Measurements from ENCODE around the gene MED31. TPM values are rescaled to one million over a fixed set of nuclear protein-coding genes. Genes with fewer than 3 reads are reported as not detected.

Gene MED31
- total and polyA plus RNA-seq, 2 of the 13 experiments (the other 11 are each of a cell fraction or from before 2014, with no cell fraction given) = 19.0 to 20.9 TPM

DNA sequence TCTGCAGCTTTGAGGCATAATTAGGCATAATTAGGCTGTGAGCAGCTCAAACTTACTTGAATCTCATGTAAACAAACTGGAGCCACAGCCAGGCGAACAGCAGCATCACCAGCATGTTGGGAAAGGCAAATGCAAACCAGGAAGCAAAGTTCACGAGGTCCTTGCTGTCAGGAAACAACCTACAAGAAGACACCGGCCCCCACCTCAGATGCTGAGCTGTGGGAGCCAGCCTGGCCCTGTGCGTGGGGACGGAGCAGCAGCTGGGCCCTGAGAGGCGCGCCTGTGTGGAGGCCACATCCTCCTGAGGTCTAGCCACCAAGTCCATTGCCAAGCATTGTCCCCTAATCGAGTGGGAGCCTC, 49.5 kb upstream of the MED31 start (continued):
- TF ChIP-seq ZNF775 (CRISPR knock-in tag; IDR thresholded peaks at IDR 0.05; ENCODE audit: borderline replicate concordance) (no peak), ISX (CRISPR knock-in tag; conservative IDR thresholded peaks at IDR 0.05) (no peak), CBFB (CRISPR knock-in tag; IDR thresholded peaks at IDR 0.05) (no peak), SP1 (IDR thresholded peaks at IDR 0.05) (no peak), SP1 (CRISPR knock-in tag; IDR thresholded peaks at IDR 0.05) (no peak), CREB3 (CRISPR knock-in tag; IDR thresholded peaks at IDR 0.05) (no peak), FOXC1 (CRISPR knock-in tag; IDR thresholded peaks at IDR 0.05; ENCODE audit: borderline replicate concordance) (no peak), BRD4 (CRISPR knock-in tag; IDR thresholded peaks at IDR 0.05) (peak; percentile 5; the same call in 1 of the 2 replicates), ZNF496 (CRISPR knock-in tag; IDR thresholded peaks at IDR 0.05; ENCODE audit: insufficient replicate concordance) (no peak), TFE3 (CRISPR knock-in tag; IDR thresholded peaks at IDR 0.05) (peak; percentile 19), PREB (CRISPR knock-in tag; IDR thresholded peaks at IDR 0.05) (no peak), FOXM1 (CRISPR knock-in tag; IDR thresholded peaks at IDR 0.05) (no peak), ZNF841 (CRISPR knock-in tag; IDR thresholded peaks at IDR 0.05; ENCODE audit: borderline replicate concordance) (no peak), HNF4A (CRISPR knock-in tag; IDR thresholded peaks at IDR 0.05) (peak; percentile 61; the same call in 1 of the 2 replicates), ZNF512 (CRISPR knock-in tag; IDR thresholded peaks at IDR 0.05) (no peak), DNMT1 (CRISPR knock-in tag; IDR thresholded peaks at IDR 0.05) (no peak), SP2 (CRISPR knock-in tag; IDR thresholded peaks at IDR 0.05) (no peak), SMARCC2 (IDR thresholded peaks at IDR 0.05) (no peak)
- TF ChIP-seq, protein P1, sequence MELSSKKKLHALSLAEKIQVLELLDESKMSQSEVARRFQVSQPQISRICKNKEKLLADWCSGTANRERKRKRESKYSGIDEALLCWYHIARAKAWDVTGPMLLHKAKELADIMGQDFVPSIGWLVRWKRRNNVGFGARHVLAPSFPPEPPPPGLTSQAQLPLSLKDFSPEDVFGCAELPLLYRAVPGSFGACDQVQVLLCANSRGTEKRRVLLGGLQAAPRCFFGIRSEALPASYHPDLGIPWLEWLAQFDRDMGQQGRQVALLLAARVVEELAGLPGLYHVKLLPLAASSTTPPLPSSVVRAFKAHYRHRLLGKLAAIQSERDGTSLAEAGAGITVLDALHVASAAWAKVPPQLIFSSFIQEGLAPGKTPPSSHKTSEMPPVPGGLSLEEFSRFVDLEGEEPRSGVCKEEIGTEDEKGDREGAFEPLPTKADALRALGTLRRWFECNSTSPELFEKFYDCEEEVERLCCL (CRISPR knock-in tag; IDR thresholded peaks at IDR 0.05; ENCODE audit: borderline replicate concordance) = no peak
- TF ChIP-seq, protein P2, sequence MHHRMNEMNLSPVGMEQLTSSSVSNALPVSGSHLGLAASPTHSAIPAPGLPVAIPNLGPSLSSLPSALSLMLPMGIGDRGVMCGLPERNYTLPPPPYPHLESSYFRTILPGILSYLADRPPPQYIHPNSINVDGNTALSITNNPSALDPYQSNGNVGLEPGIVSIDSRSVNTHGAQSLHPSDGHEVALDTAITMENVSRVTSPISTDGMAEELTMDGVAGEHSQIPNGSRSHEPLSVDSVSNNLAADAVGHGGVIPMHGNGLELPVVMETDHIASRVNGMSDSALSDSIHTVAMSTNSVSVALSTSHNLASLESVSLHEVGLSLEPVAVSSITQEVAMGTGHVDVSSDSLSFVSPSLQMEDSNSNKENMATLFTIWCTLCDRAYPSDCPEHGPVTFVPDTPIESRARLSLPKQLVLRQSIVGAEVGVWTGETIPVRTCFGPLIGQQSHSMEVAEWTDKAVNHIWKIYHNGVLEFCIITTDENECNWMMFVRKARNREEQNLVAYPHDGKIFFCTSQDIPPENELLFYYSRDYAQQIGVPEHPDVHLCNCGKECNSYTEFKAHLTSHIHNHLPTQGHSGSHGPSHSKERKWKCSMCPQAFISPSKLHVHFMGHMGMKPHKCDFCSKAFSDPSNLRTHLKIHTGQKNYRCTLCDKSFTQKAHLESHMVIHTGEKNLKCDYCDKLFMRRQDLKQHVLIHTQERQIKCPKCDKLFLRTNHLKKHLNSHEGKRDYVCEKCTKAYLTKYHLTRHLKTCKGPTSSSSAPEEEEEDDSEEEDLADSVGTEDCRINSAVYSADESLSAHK (CRISPR knock-in tag; IDR thresholded peaks at IDR 0.05; ENCODE audit: borderline replicate concordance) = no peak
- TF ChIP-seq, protein P3, sequence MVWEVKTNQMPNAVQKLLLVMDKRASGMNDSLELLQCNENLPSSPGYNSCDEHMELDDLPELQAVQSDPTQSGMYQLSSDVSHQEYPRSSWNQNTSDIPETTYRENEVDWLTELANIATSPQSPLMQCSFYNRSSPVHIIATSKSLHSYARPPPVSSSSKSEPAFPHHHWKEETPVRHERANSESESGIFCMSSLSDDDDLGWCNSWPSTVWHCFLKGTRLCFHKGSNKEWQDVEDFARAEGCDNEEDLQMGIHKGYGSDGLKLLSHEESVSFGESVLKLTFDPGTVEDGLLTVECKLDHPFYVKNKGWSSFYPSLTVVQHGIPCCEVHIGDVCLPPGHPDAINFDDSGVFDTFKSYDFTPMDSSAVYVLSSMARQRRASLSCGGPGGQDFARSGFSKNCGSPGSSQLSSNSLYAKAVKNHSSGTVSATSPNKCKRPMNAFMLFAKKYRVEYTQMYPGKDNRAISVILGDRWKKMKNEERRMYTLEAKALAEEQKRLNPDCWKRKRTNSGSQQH (CRISPR knock-in tag; IDR thresholded peaks at IDR 0.05; ENCODE audit: low read depth) = no peak

Data from HepG2 (cell line).